Fibroblast of peridontal ligament (primary cell): ENCODE data around the gene MYL3.
"Not testable (repeated sequence)": the region's sequence is repeated elsewhere in the genome, so short reads cannot be mapped to it uniquely, and the experiment has no call there.

Experiments
- DNase-seq: peaks from one replicate; pipeline ENCODE4 v3.0.0-alpha.2; 2010; ENCODE audit errors: extremely low read depth

MYL3 gene

DNA sequence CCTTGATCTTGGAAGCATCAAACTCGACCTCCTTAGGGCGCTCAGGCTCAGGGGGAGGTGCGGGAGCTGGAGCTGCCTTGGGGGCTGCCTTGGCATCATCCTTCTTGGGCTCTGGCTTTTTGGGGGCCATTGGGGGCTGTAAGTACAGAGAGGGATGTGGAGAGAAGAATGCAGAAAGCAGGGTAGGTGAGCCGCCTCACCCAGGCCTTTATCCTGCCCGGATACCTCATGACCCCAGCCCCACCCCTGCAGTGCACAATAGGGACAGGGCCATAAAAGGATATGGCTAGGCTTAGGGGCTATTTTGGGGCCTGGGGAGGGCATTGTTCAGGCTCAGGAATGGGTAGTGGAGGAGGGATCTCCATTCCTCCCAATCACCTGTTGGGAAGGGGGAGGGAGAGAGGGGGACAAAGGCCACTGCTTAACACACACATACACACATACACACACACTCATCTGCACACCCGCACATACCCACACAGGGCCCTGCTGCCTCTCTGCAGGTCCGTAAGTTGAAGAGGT is at the start of gene MYL3:
Gene MYL3, minus strand, starts transcription at position 184 of the 522 bp plus-strand sequence. Its CDS starts 54 bp downstream, at position 130.
- no peak for DNase-seq

DNA sequence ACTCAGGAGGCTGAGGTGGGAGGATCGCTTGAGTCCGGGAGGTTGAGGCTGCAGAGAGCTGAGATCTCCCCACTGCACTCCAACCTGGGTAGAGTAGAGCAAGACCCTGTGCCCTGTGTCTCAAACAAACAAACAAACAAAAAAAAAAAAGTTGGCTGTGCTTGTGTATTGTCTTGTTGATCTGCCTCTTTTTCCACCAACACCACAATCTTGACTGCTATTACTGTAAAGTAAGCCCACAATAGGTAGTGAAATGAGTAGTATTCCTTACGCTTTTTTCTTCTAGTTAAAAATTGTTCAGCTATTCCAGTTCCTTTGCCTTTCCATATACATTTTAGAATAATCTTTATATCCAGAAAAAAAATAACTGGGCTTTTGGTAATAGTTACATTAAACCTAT is 49.7 kb upstream of the MYL3 start:
- DNase-seq: no peak

DNA sequence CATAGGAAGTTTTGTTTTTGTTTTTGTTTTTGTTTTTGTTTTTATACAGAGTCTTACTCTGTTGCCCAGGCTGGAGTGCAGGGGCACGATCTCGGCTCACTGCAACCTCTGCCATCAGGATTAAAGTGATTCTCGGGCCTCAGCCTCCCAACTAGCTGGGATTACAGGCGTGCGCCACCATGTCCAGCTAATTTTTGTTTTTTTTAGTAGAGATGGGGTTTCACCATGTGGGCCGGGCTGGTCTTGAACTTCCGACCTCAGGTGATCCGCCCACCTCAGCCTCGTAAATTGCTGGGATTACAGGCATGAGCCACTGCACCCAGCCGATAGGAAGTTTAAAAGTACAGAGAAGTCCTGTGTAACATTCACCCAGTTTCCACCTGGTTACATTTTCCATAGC is 47.7 kb upstream of the MYL3 start:
- DNase-seq: not testable (repeated sequence)

DNA sequence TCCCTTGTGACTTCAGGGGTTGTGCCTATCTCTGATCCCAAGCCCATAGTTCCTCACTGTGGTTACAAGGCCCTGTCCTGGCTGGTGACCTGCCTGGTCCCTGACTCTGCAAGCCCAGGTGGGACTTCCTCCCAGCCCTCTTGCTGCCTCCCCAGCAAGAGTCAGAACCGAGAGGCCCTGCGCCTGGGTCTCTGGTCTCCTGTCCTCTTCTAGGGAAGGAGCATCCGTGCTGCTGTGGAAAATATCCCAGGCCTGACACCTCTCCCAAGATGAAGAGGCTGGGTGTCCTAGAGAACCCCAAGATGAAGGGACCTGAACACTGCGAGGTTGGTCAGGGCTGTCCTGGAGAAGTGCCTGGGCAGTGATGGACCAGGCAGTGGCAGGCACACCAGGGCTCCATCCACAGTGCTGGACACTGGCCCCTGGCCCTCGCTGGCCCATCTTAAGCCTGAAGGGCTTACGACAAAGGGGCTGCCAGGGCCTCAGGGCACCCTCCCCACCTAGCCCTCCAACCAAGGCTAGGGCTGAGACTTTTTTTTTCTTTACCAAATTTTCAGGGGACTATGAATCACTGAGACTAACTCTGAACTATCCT is 47.0 kb upstream of the MYL3 start:
- DNase-seq: no peak

DNA sequence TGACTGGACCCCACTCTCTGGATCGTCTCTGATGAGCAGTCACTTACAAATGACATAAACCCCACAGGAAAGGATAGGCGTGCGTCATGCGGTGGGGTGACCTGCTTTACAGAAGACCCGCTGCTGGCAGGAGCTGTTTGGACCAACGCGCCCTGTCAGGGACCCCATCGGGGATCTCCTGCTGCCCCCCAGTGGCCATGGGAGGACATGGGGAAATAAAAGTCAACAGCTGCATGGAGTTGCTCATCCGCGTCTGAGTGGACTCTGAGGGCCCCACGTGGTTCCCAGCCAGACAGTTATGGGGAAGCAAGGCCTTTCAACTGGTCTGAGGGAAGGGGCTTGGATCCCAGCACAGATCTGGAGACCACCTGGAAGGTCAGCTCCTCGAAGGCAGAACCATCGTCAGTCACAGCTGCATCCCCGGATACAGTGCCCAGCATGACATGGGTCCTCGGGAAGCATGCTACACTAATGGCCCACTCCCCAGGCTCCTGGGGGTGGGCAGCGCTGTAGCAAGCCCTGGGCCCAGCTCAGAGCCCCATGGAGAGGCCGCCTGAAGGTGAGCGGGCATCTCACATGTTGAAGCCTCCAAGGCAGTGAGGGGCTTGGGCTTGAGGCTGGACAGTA is 46.4 kb upstream of the MYL3 start:
- DNase-seq: peak; percentile 77

DNA sequence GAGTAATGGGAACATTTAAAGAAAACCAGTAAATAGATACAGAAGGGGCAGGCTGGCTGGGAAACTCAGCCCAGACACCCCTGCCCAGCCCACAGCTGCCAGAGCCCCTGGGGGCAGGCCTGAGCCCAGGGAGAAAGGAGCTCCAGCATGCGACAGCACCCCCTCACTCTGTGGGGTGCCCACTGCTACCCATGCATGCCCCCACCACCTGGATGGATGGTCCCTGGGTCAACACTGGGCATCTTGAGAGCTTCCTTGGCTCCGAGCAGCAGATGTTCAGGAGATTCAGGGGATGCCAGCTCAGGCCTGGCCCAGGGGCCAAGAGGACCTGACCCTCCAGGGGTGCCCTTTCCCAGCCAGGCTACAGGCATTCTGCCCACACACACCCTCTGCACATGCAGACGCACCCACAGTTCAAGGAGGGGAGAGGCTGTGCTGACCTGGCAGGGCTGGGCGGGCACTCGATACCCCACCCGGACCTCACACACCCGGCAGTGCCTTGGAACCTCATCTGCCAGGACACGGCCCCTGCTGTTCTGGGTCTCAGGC is 45.8 kb upstream of the MYL3 start:
- DNase-seq: no peak

DNA sequence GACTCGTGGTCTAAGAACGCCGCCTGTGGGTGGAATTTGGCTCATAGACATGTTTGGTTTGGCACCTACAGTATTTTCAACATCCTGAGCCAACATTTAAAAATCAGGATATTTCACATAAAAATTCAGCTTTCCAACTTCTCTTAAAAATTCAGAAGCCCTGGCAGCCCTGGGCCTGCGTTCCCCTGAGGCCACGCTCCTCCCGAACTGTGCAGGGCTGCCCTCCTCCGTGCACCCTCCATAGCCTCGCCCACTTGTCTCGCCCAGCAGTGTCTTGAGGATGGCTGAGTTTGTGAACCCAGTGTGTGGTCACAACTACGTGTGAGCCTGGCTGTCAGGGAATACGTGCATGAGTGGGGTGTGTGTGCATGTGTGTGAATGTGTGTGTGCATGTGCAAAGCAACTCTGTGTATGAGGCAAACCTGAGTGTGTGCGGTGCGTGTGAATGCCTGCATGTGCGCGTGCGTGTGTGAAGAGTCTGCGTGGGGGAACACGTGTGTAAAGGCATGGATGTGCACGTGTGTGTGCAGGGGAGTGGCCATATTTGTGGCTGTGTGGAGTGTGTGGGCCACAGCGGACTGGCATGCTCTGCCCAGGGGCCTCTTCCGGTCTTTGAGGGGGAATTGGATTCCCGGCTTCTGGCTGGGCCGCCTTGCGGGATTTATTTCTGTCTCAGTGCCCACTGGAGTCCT is 45.2 kb upstream of the MYL3 start:
- peak; percentile 83 for DNase-seq

DNA sequence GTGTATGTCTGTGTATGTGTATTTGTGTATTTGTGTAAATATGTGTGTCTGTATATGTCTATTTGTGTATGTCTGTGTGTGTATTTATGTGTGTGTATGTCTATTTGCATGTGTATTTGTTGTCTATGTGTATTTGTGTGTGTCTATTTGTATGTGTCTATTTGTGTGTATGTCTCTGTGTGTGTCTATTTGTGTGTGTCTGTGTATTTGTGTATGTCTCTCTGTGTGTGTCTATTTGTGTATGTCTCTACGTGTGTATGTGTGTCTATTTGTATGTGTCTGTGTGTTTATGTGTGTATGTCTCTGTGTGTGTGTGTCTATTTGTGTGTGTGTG is 44.7 kb upstream of the MYL3 start:
- no peak for DNase-seq

DNA sequence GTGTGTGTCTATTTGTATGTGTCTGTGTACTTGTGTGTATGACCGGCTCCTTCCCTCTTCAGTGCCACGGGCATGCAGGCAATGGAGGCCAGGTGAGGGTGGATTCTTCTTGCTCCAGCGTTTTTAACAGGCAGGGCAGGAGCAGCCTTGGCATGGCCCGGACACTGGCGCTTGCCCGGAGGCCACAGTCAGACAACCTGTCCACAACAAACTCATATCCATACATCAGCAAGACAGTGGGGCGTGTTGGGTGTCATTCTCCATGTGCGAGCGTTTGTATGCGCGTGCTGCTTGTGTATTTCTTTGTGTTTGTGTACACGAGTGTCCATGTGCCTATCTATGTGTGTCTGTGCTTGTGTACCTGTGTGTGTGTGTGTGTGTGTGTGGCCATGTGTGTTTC is 44.0 kb upstream of the MYL3 start:
- no peak for DNase-seq

DNA sequence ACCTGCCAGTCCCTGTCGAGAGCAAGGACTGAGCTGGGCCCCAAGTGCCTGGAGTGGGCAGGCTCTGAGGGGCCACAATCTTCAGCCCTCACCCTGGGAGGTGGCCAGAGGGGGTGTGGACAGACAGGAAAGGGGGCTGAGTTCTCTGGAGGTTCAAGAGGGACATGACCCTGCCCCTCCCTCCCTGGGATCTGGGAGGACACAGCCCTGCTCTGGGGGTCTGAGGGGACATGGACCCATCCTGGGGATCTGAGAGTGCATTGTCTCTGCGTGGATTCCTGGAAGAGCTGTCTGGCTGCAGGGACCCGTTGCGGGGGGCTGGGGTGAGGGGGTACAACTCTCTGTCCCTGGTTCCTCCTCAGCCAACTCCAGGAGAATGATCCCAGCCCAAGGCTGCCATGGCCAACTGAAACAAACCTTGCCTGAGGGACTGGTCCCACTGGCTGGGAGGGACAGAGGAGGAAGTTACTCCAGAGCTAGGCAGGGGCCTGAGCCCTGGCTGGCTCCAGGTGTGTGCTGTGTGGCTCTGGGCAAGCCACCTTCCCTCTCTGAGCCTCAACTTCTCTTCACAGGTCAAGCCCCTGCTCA is 43.3 kb upstream of the MYL3 start:
- no peak for DNase-seq

DNA sequence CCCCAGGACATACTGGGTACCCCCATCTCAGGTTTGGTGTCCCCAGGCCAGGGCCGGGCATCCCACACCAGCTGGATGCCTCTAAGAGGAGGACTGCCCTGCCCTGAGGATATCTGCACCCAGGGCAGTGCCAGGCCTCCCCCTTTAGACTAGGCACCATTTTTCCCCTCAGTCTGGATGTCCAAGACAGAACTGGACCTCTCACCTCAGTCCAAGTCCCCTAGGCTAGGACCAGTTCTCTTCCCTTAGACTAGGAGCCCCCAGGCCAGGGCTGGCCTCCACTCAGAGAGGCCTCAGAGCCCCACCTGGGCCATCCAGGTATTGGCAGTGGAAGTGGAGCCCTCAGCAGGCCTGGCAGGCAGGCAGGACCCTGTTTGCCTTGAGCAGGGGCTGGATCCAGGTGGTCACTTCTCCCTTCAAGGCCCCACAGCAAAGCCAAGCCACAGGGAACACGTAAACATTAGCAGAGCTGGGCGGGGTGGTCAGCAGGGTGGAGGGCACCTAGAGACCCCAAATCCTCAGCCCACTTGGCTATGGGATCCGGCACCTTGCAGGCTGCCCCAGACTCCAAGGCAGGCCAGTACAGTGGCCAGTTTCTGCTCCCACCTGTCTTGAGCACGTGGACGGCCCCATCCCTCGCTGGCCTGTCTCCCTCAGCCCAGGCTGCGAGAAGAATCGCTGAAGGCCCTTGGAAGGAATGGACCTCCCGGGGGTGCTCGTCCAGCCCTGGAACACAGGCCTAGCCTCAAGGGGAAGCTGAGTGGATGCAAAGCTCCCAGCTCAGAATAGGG is 42.6 kb upstream of the MYL3 start:
- no peak for DNase-seq

DNA sequence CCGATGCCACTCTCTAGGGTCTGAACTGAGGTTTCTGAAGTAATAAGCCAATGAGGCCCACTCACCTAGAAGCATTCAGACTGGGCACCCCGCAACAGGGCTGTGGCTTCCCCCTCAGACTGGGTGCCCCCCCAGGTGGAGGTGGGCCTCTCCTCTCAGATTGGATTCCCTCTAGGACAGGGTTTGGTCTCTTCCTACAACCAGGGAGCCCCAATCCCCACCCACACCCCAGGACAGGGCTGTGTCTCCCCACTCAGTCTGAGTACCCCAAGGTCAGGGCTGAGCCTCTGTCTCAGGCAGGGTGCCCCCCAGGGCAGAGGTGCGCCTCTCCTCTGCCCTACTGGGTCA is 41.9 kb upstream of the MYL3 start:
- DNase-seq: no peak

DNA sequence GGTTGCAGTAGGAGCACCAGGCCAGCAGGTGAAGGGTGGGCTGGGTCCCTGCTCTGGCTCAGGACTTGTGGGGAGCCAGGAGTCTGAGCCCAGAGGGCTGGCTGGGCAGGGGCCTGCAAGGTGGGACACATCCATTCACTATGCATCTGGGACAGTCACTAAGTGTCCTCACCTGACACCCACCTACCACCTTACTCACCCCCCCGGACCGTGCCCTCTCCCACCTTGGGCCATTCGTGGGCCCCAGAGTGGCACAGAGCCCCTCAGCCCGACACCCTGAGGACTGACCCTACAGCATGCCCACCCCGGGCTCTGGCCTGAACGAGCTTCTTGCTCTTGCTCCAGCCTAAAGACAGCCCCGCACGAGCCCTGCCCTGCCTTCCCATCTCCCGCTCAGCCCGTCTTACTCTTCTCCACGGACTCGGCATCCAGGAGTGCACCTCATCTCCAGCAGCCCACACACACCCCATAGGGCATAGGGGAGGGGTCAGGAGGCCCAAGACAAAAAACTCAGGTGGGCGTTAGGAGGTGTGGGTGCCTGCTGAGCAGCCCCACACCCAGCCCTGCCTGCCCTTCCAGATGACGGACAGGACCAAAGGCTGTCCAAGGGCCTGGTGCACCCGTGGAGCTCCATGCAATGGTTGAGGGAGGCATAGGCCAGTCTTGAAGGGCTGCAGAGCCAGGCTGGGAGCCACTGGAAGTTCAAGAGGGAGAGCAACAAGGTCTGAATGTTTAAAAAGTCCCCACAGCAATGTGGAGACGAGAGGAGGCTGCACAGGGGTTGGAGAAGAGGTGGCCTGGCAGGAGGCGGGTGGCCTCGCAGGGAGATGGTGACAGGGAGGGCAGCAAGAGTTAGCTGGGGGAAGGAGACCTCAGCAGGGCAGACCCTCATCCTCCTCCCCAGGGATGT is 41.3 kb upstream of the MYL3 start:
- DNase-seq: no peak

DNA sequence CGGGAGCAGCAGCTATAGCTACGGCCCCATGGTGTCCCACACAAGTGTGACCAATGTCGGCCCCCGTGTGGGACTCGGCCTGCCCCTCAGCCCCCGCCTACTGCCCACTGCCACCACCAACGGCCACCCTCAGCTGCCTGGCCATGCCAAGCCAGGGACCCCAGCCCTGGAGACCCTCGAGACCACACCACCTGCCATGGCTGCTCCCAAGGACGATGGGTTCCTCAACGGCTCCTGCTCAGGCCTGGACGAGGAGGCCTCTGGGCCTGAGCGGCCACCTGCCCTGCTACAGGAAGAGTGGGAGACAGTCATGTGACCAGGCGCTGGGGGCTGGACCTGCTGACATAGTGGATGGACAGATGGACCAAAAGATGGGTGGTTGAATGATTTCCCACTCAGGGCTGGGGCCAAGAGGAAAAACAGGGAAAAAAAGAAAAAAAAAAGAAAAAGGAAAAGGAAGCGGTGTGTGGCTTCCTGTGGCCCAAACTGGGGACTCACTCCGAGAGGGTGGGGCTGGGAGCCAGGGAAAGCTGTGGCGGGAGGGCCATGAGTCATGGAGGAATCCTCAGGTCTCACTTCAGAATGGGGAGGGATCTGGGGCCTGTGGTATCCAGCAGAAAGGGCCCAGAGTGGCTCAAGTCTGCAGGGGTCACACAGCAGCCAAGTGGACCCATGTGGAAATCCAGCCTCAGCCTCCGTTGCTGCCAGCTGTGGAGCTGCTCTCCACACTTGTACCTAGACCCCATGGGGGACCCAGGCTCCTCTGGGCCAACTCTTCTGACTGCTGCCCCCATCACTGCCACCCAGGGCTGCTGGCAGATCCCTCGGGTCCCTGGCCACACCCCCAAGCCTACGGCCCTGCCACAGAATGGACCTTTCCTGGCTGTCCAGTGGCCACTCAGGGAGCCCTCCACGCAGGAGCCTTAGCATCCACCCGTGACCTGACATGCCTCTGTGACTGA is 40.4 kb upstream of the MYL3 start:
- no peak for DNase-seq

DNA sequence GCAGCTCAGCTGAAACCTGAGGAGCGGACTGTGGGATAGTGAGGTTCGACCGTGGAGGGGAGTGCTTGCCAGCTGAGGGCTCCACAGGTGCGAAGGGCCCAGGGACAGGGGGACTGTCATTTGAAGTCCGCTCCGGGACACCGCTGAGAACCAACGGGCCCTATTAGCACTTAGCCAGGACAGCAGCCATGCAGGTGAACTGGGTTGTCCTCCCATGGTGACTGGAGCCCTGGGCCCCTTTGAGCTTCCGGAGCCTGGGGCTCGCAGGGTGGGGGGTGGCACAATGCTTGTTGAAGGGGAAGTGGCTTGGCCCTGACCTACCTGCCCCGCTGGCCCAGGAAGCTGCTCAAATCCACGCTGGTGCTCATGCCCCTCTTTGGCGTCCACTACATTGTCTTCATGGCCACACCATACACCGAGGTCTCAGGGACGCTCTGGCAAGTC is 39.0 kb upstream of the MYL3 start:
- DNase-seq: no peak

DNA sequence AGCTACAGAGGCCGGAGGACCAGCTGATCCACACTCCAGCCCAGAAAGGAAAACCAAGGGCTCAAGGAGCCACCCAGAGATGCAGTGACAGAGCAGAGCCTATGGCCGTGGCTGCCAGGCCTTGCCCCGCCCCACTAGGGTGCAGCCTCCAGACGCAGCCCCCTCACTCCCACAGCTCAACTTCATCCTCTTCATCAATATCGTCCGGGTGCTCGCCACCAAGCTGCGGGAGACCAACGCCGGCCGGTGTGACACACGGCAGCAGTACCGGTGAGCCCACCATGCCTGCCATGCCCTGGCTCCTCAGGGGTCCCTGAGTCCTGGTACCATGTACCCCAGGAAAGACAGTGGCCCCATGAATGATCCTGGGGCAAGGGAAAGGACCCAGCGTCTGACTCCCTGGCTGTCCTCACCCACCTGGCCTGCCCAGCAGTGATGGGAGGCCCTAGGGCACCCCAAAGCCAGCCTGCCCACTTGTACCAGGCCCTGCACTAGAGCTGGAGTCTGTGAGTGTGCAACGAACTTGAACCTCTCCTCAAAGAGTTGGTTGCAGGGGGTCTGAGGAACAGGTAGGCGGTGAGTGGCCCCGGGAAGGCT is 38.4 kb upstream of the MYL3 start:
- DNase-seq: no peak

DNA sequence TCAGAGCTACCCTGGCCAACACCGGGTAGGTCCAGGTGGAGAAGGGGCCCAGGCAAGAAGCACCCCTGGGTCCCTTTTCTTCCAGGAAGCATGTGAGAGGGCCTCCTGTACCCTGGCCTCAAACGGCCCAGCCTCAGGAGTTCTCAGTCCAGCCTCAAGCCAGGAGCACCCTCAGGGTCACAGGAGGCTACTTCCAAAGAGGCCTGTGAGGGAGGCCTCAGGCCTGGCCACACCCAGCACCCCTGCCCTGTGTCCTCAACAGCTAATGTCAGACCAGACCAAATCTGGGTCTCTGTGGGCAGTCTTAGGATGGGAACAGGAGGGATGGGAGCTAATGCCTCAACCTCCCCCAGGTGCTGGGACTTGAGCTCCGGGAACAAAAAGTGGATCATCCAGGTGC is 37.8 kb upstream of the MYL3 start:
- DNase-seq: no peak

DNA sequence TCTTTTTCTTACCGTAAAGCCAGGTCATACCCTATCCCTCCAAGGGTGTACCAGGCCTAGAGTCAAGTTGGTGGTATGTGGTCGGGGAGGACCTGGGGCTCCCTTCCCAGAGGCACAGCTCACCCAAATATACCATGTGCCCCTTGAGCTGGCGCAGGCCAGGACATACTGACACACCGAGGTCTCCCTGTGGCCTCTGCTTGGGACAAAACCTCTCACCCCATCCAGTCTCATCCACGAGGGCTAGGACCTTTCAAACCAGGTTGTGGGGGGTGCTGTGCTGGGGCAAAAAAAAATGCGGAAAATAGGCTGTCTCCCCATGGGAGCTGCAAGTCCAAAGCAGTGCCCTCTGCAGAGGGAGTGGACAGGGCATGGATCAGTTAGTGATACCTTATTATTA is 37.1 kb upstream of the MYL3 start:
- no peak for DNase-seq

DNA sequence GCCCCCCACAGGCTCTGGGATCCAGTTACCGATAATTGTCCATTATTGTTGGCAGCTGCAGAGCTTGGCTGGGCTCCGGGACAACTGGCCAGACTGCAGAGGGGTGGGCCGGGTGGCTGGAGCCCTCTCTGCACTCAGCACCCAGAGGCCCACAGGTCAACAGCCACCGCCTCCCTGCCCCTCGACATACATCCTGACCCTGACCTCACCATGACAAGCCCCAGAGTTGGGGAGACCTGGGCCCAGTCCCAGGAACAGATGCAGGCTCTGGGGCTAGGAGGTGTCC is 36.7 kb upstream of the MYL3 start:
- no peak for DNase-seq
